ENCODE data around the gene CBLC.
A peak's percentile ranks its signal among the peaks of the same experiment; 100 is the strongest.

The CBLC gene

GRCh38 chr19:44788971-44789370 is 11.3 kb downstream of the CBLC start:
- CTCF ChIA-PET, result no interaction called here
- POLR2A ChIA-PET (ENCODE audit: low non-redundant PET), result interaction anchor here (0.6 kb wide), 1 partner anchor 138 kb away, joined by 15 read pairs; no protein-coding TSS in a partner anchor
- TF ChIP-seq CTCF (conservative IDR thresholded peaks at IDR 0.05; ENCODE audit: low read depth), result no peak
- no peak overlapping the region for H3K27ac ChIP-seq
- DNase-seq (ENCODE audit: low spot score), result no peak

GRCh38 chr19:44789943-44790483 is 12.3 kb downstream of the CBLC start:
- no peak for TF ChIP-seq CTCF (conservative IDR thresholded peaks at IDR 0.05; ENCODE audit: low read depth)
- ChIA-PET CTCF (interaction anchor here (0.6 kb wide), 1 partner anchor 34 kb away, joined by 3 read pairs; no protein-coding TSS in a partner anchor), POLR2A (ENCODE audit: low non-redundant PET) (no interaction called here)
- DNase-seq (ENCODE audit: low spot score), result no peak
- no peak overlapping the region for H3K27ac ChIP-seq

GRCh38 chr19:44792281-44792680 is 14.6 kb downstream of the CBLC start:
- CTCF ChIA-PET, result interaction anchor here (1.6 kb wide), 1 partner anchor 68 kb away, joined by 4 read pairs; no protein-coding TSS in a partner anchor
- POLR2A ChIA-PET (ENCODE audit: low non-redundant PET), result interaction anchor here (0.7 kb wide), 1 partner anchor 8 kb away, joined by 3 read pairs; no protein-coding TSS in a partner anchor
- no peak for TF ChIP-seq CTCF (conservative IDR thresholded peaks at IDR 0.05; ENCODE audit: low read depth)
- no peak overlapping the region for H3K27ac ChIP-seq
- no peak for DNase-seq (ENCODE audit: low spot score)

- TF ChIP-seq CTCF (conservative IDR thresholded peaks at IDR 0.05; ENCODE audit: low read depth), result no peak
- ChIA-PET POLR2A (ENCODE audit: low non-redundant PET) (no interaction called here), CTCF (interaction anchor here (0.6 to 1.6 kb wide), 3 partner anchors 10 to 154 kb away, joined by 5 to 6 read pairs (median 5); no protein-coding TSS in a partner anchor)
- no peak for DNase-seq (ENCODE audit: low spot score)
- no peak overlapping the region for H3K27ac ChIP-seq
Measured at GRCh38 chr19:44794610-44795009, 16.9 kb downstream of the CBLC start.

GRCh38 chr19:44795398-44795987 is 17.8 kb downstream of the CBLC start:
- CTCF ChIA-PET, result interaction anchor here (1.1 to 1.4 kb wide), 2 partner anchors 11 to 72 kb away, joined by 3 to 5 read pairs; no protein-coding TSS in a partner anchor
- no peak for TF ChIP-seq CTCF (conservative IDR thresholded peaks at IDR 0.05; ENCODE audit: low read depth)
- DNase-seq (ENCODE audit: low spot score), result no peak
- H3K27ac ChIP-seq, result no peak overlapping the region
- POLR2A ChIA-PET (ENCODE audit: low non-redundant PET), result no interaction called here

- DNase-seq (ENCODE audit: low spot score), result no peak
- H3K27ac ChIP-seq, result peak overlapping the region; percentile 18; the same call in 1 of the 2 replicates
- ChIA-PET POLR2A (ENCODE audit: low non-redundant PET) (no interaction called here), CTCF (interaction anchor here (1.1 kb wide), 1 partner anchor 73 kb away, joined by 3 read pairs; no protein-coding TSS in a partner anchor)
- no peak for TF ChIP-seq CTCF (conservative IDR thresholded peaks at IDR 0.05; ENCODE audit: low read depth)
Measured at GRCh38 chr19:44796701-44797115, 19.0 kb downstream of the CBLC start.
